HepG2 (cell line): ENCODE measurements around the gene RBMS2. TPM values are rescaled to one million over a fixed set of nuclear protein-coding genes. Genes with fewer than 3 reads are reported as not detected.

Experiments
- ATAC-seq: fragments of 200-7000 bp; cut with Tn5 transposase; 3 replicates; pipeline ENCODE4 v1.9.1; 2020; ENCODE audit warnings: mild to moderate bottlenecking, moderate library complexity
- BruUV-seq: library from RNA; stranded (reverse); fragments of 400-500 nt; replicated peaks from 2 replicates; lab custom pipeline; 2021; lab: Mats Ljungman, UMichigan
- CTCF ChIA-PET: fragments of 300-600 bp; formaldehyde crosslinking; extraction: SDS; loops from one replicate; lab custom pipeline; 2021; ENCODE audit warnings: low total read pairs, inconsistent platforms, low intra/inter-chr PET ratio; lab: Yijun Ruan, JAX
- POLR2A ChIA-PET: fragments of 350-600 bp; sonication (Branson Sonifier 250); formaldehyde crosslinking; loops from one replicate; lab custom pipeline; 2020; ENCODE audit warnings: antibody characterized with exemption, inconsistent platforms; lab: Yijun Ruan, JAX
- DNase-seq: peaks from one replicate; pipeline ENCODE4 v3.0.0-alpha.2; 2015; ENCODE audit warnings: low spot score
- FAIRE-seq: peaks from 3 replicates; lab custom pipeline; 2011; peaks lifted over from hg19 to GRCh38; lab: Jason Lieb, UNC
- H2AFZ ChIP-seq: one replicate; pipeline ENCODE4 v1.6.1; 2011; ENCODE audit warnings: low read length, inconsistent platforms
- H3K27ac ChIP-seq: fragments of 300-600 bp; 3 replicates; pipeline ENCODE4 v1.8.0; 2011; ENCODE audit warnings: mixed run types, mild to moderate bottlenecking, mixed read lengths, low read length, inconsistent platforms; ENCODE audit not compliant: insufficient read depth; ENCODE audit errors: extremely low read length
- H3K27me3 ChIP-seq, 2 experiments: fragments of 200-600 bp in 1 of 2; 2 replicates in 1 of 2; 3 replicates in 1 of 2; pipeline versions ENCODE4 v1.6.0 to v1.8.0; 2011; ENCODE audit warnings: low read length in 2 of 2, mild to moderate bottlenecking in 2 of 2, moderate library complexity in 2 of 2, inconsistent platforms in 1 of 2; ENCODE audit not compliant: insufficient read depth in 2 of 2, control insufficient read depth in 1 of 2
- H3K36me3 ChIP-seq, 2 experiments: fragments of 200-600 bp in 1 of 2; replicated peaks in 1 of 2; 2 replicates in 1 of 2; 3 replicates in 1 of 2; pipeline versions ENCODE4 v1.5.1 to v1.8.0; 2011; ENCODE audit warnings: low read length in 2 of 2, inconsistent platforms in 1 of 2; ENCODE audit not compliant: insufficient read depth in 2 of 2, control insufficient read depth in 1 of 2
- H3K4me1 ChIP-seq: 2 replicates; pipeline ENCODE4 v1.5.1; 2012; ENCODE audit warnings: low read length, inconsistent platforms; ENCODE audit not compliant: insufficient read depth
- H3K4me2 ChIP-seq: 2 replicates; pipeline ENCODE4 v1.6.0; 2011; ENCODE audit warnings: low read depth, low read length, inconsistent platforms
- H3K4me3 ChIP-seq, 3 experiments: fragments of 200-600 bp in 1 of 3; sonication (generic), shearing (Covaris generic) in 1 of 3; replicated peaks in 1 of 3; 2 replicates each; pipeline ENCODE4 v1.5.1; 2011 to 2016; ENCODE audit warnings: low read length in 3 of 3, inconsistent platforms in 2 of 3, low read depth in 2 of 3, mild to moderate bottlenecking in 2 of 3, control low read depth in 1 of 3, mixed read lengths in 1 of 3; ENCODE audit not compliant: insufficient read depth in 1 of 3
- H3K79me2 ChIP-seq: one replicate; pipeline ENCODE4 v1.6.1; 2011; ENCODE audit warnings: low read length, inconsistent platforms; ENCODE audit not compliant: insufficient read depth
- H3K9ac ChIP-seq: 2 replicates; pipeline ENCODE4 v1.6.0; 2011; ENCODE audit warnings: mild to moderate bottlenecking, low read depth, low read length, inconsistent platforms; ENCODE audit not compliant: insufficient read depth
- H3K9me3 ChIP-seq: 2 replicates; pipeline ENCODE4 v1.5.1; 2012; ENCODE audit warnings: mild to moderate bottlenecking, low read length
- H4K20me1 ChIP-seq: 2 replicates; pipeline ENCODE4 v1.6.0; 2011; ENCODE audit warnings: inconsistent platforms, mild to moderate bottlenecking, low read length, moderate library complexity; ENCODE audit not compliant: insufficient read depth
- DMAP1 ChIP-seq: IDR thresholded peaks from 2 replicates; pipeline ENCODE4 v1.6.1; 2016
- MZF1 ChIP-seq: sonication (generic); formaldehyde crosslinking; IDR thresholded peaks from 2 replicates; pipeline ENCODE4 v1.8.1; 2023; ENCODE audit warnings: mild to moderate bottlenecking, missing genetic modification reagents, borderline replicate concordance
- NFKB2 ChIP-seq: sonication (generic); formaldehyde crosslinking; IDR thresholded peaks from 2 replicates; pipeline ENCODE4 v1.4.0; 2020; ENCODE audit warnings: missing genetic modification reagents, borderline replicate concordance
- PITX1 ChIP-seq: sonication (generic); formaldehyde crosslinking; IDR thresholded peaks from 2 replicates; pipeline ENCODE4 v1.5.1; 2020; ENCODE audit warnings: mild to moderate bottlenecking, missing genetic modification reagents
- ZNF260 ChIP-seq: sonication (generic); formaldehyde crosslinking; IDR thresholded peaks from 2 replicates; pipeline ENCODE4 v1.4.0; 2020; ENCODE audit warnings: missing genetic modification reagents, low read depth, mild to moderate bottlenecking, borderline replicate concordance
- ZNF652 ChIP-seq: IDR thresholded peaks from 2 replicates; pipeline ENCODE4 v1.6.1; 2016; ENCODE audit warnings: low read depth, borderline replicate concordance
- ZSCAN12 ChIP-seq: sonication (generic); formaldehyde crosslinking; IDR thresholded peaks from 2 replicates; pipeline ENCODE4 v1.9.0; 2021; ENCODE audit warnings: mild to moderate bottlenecking, missing genetic modification reagents
- ZSCAN25 ChIP-seq: sonication (generic); formaldehyde crosslinking; IDR thresholded peaks from 2 replicates; pipeline ENCODE4 v1.8.0; 2022; ENCODE audit warnings: mild to moderate bottlenecking, missing genetic modification reagents
- whole genome bisulfite sequencing: methylation state at CpG from one replicate; pipeline ENCODE4 v1.1.6; 2017; ENCODE audit warnings: low lambda C conversion rate; 5-methylcytosine and 5-hydroxymethylcytosine counted together
- in situ Hi-C: cut with HindIII; loops from 2 replicates; pipeline ENCODE4 v1.10.0; 2017; ENCODE audit warnings: low pct_unique_long_range_greater_than_20kb; ENCODE audit not compliant: extremely low pct_ligation_motif_present
- intact Hi-C: fragments of 100-400 bp; cut with micrococcal nuclease; formaldehyde crosslinking; loops from one replicate; pipeline ENCODE4 v1.10.0; 2022; ENCODE audit not compliant: unreplicated experiment
- polyA plus RNA-seq, 8 experiments: library from polyadenylated mRNA; depleted of rRNA in 3 of 8; stranded (reverse) in 7 of 8; unstranded in 1 of 8; fragments of >200 nt; fragmentation: Illumina TruSeq in 4 of 8; extraction: Trizol in 4 of 8; gene quantifications; 2 replicates each; pipeline versions ENCODE4 v1.2.1 to v1.2.3, GENCODE V29; 2011 to 2016; ENCODE audit warnings: low read depth in 4 of 8, missing spikeins in 1 of 8, mixed read lengths in 1 of 8; ENCODE audit not compliant: insufficient read depth in 1 of 8
- total RNA-seq, 5 experiments: library from RNA; depleted of rRNA; stranded (reverse); fragments of >200 nt; fragmentation: Illumina TruSeq; extraction: Trizol; gene quantifications; 2 replicates each; pipeline ENCODE4 v1.2.3, GENCODE V29; 2016; ENCODE audit warnings: low read depth in 1 of 5

The RBMS2 gene
- total and polyA plus RNA-seq, 2 of the 13 experiments (the other 11 are each of a cell fraction or from before 2014, with no cell fraction given), result 0.53 to 7.4 TPM

GRCh38 chr12:56522411-56523193 lies 982 bp downstream of the RBMS2 start:
- ATAC-seq, result peak; percentile 62
- in situ Hi-C loops, result no loop called here
- H3K4me2 ChIP-seq, result peak overlapping the region; percentile 75
- H3K27ac ChIP-seq, result no peak overlapping the region
- no peak for TF ChIP-seq DMAP1 (CRISPR knock-in tag)
- no peak for TF ChIP-seq MZF1 (CRISPR knock-in tag)
- peak; percentile 31; the same call in 1 of the 2 replicates for TF ChIP-seq ZNF652 (CRISPR knock-in tag)
- no peak for TF ChIP-seq ZNF260 (CRISPR knock-in tag)
- TF ChIP-seq, all 625 proteins: peak for 1
- no peaks in the 10 kb centered on the region for H3K79me2 ChIP-seq
- no peaks in the 10 kb centered on the region; a peak in 1 of 5 replicates for H3K27me3 ChIP-seq
- TSS peak; percentile 80 for BruUV-seq
- no peaks in the 10 kb centered on the region for H3K36me3 ChIP-seq
- ChIA-PET CTCF (no interaction called here), POLR2A (interaction anchor here (1.0 to 1.7 kb wide), 2 partner anchors 34 to 106 kb away, joined by 3 to 7 read pairs; partner anchors contain the start of gene GLS2)
- peaks cover 45% of the 10 kb centered on the region for H3K4me1 ChIP-seq
- DNase-seq (no peak), FAIRE-seq (peak; percentile 46)
- no peaks in the 10 kb centered on the region for H4K20me1 ChIP-seq
- WGBS, result 11% methylated on average over 4 of the region's 4 CpGs
- H3K4me3 ChIP-seq, result peak overlapping the region; percentile 65 to 73 (median 66); a peak in 5 of 6 replicates
- H3K9ac ChIP-seq, result peak overlapping the region; percentile 68; the same call in 1 of the 2 replicates
- intact Hi-C loops, result no loop called here
- H3K9me3 ChIP-seq, result no peaks in the 10 kb centered on the region
- peak overlapping the region; percentile 98 for H2AFZ ChIP-seq

DNA sequence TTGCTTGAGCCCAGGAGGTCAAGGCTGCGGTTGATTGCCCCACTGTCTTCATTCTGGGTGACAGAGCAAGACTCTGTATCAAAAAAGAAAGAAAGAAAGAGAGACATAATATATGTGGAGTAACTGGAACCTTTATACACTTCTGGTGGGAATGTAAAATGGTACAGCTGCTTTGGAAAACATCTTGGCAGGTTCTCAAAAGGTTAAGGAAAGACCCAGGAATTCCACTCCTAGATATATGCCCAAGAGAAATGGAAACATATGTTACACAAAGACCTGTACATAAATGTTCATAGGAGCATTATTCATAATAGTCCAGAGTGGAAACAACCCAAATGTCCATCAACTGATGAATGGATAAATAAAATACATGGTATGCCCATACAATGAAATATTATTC lies 7.2 kb downstream of the RBMS2 start:
- no peak overlapping the region for H3K4me2 ChIP-seq
- H2AFZ ChIP-seq, result no peak overlapping the region
- no peak overlapping the region for H3K27ac ChIP-seq
- no peak overlapping the region for H3K9ac ChIP-seq
- no peaks in the 10 kb centered on the region for H3K36me3 ChIP-seq
- H3K4me3 ChIP-seq, result no peak overlapping the region
- H3K4me1 ChIP-seq, result peaks cover 17% of the 10 kb centered on the region
- no peak for FAIRE-seq
- in situ Hi-C loops, result no loop called here
- no peak for DNase-seq
- no peaks in the 10 kb centered on the region for H3K79me2 ChIP-seq
- intact Hi-C loops, result no loop called here
- no peak for ATAC-seq
- H3K27me3 ChIP-seq, result no peaks in the 10 kb centered on the region
- BruUV-seq, result no TSS peak
- no peaks in the 10 kb centered on the region for H3K9me3 ChIP-seq
- no peaks in the 10 kb centered on the region for H4K20me1 ChIP-seq
- POLR2A ChIA-PET, result no interaction called here
- WGBS, result 100% methylated on average over 1 of the region's 1 CpG
- CTCF ChIA-PET, result no interaction called here
- TF ChIP-seq ZSCAN12, result no peak
- no peak for TF ChIP-seq ZSCAN25 (CRISPR knock-in tag)
- TF ChIP-seq PITX1, result no peak
- TF ChIP-seq NFKB2 (CRISPR knock-in tag), result no peak
